Calu3 (cell line): ENCODE results near the gene LOXHD1. TPM values are rescaled to one million over a fixed set of nuclear protein-coding genes. Genes with fewer than 3 reads are reported as not detected.

Source experiments
- BruUV-seq: library from RNA; stranded (reverse); fragments of 400-500 nt; replicated peaks from 2 replicates; lab custom pipeline; 2021; lab: Mats Ljungman, UMichigan
- CTCF ChIA-PET: fragments of 300-600 bp; sonication (Branson Sonifier 250); formaldehyde crosslinking; loops from one replicate; lab custom pipeline; 2022; ENCODE audit warnings: antibody characterized with exemption; lab: Charles Lee
- DNase-seq: peaks from one replicate; pipeline ENCODE4 v3.0.0; 2022
- H3K27ac Mint-ChIP-seq: one replicate; pipeline ENCODE4 v1.8.0; 2022; ENCODE audit warnings: mixed read lengths; ENCODE audit not compliant: unreplicated experiment
- H3K27me3 Mint-ChIP-seq: one replicate; pipeline ENCODE4 v1.8.0; 2022; ENCODE audit warnings: mixed read lengths; ENCODE audit not compliant: unreplicated experiment
- H3K36me3 Mint-ChIP-seq: one replicate; pipeline ENCODE4 v1.8.0; 2022; ENCODE audit warnings: mild to moderate bottlenecking, moderate library complexity, mixed read lengths; ENCODE audit not compliant: insufficient read depth, unreplicated experiment
- H3K4me1 Mint-ChIP-seq: one replicate; pipeline ENCODE4 v1.8.0; 2022; ENCODE audit warnings: mild to moderate bottlenecking, low read depth, mixed read lengths; ENCODE audit not compliant: unreplicated experiment
- H3K4me3 Mint-ChIP-seq: one replicate; pipeline ENCODE4 v1.8.0; 2022; ENCODE audit warnings: mild to moderate bottlenecking, low read depth, moderate library complexity, mixed read lengths; ENCODE audit not compliant: unreplicated experiment
- H3K9me3 Mint-ChIP-seq: one replicate; pipeline ENCODE4 v1.8.0; 2022; ENCODE audit warnings: low read depth, mixed read lengths; ENCODE audit not compliant: unreplicated experiment
- intact Hi-C: fragments of 100-400 bp; cut with micrococcal nuclease; formaldehyde crosslinking; loops from one replicate; pipeline ENCODE4 v1.10.0; 2022; ENCODE audit not compliant: unreplicated experiment
- total RNA-seq: library from RNA; stranded (reverse); gene quantifications from 2 replicates; pipeline ENCODE4 v1.2.3, GENCODE V29; 2022
- TF ChIP-seq, protein P1 (sequence below): fragments of 200-600 bp; IDR thresholded peaks from one replicate; pipeline ENCODE4 v1.8.0; 2022; ENCODE audit warnings: antibody characterized with exemption; ENCODE audit not compliant: unreplicated experiment

LOXHD1 gene
- total RNA-seq, 1 experiment from 2014 or later: not detected

GRCh38 chr18:46531482-46531881 lies 125.5 kb downstream of the LOXHD1 start:
- intact Hi-C loops: no loop called here
- Mint-ChIP-seq H3K27ac (no peak overlapping the region), H3K9me3 (no peaks in the 10 kb centered on the region), H3K4me3 (no peak overlapping the region), H3K36me3 (no peaks in the 10 kb centered on the region), H3K27me3 (peaks cover 28% of the 10 kb centered on the region), H3K4me1 (peaks cover 6% of the 10 kb centered on the region)
- no TSS peak for BruUV-seq
- TF ChIP-seq, protein P1, sequence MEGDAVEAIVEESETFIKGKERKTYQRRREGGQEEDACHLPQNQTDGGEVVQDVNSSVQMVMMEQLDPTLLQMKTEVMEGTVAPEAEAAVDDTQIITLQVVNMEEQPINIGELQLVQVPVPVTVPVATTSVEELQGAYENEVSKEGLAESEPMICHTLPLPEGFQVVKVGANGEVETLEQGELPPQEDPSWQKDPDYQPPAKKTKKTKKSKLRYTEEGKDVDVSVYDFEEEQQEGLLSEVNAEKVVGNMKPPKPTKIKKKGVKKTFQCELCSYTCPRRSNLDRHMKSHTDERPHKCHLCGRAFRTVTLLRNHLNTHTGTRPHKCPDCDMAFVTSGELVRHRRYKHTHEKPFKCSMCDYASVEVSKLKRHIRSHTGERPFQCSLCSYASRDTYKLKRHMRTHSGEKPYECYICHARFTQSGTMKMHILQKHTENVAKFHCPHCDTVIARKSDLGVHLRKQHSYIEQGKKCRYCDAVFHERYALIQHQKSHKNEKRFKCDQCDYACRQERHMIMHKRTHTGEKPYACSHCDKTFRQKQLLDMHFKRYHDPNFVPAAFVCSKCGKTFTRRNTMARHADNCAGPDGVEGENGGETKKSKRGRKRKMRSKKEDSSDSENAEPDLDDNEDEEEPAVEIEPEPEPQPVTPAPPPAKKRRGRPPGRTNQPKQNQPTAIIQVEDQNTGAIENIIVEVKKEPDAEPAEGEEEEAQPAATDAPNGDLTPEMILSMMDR: no peak
- DNase-seq: no peak
- CTCF ChIA-PET: interaction anchor here (0.7 kb wide), 1 partner anchor 35 kb away, joined by 7 read pairs; no protein-coding TSS in a partner anchor

DNA sequence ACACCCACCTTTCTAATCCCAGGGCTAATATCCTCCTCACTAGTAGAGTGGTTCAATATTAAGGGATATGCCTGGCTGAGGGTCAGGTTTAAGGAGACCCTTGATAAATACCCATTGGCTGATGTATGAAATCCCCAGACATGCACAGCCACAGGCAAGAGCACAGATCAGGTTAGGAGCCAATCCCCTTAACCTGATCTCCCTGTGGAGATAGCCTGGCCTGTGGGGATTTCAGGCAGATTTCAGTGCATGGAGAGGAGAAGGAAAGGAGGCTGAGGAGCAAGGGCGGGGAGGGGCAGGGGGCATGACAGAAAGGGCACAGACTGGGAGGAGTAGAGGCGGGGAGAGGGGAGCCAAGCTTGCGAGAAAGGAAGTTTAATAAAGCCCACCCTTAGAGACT lies 129.0 kb downstream of the LOXHD1 start:
- Mint-ChIP-seq H3K4me3 (no peak overlapping the region), H3K4me1 (no peaks in the 10 kb centered on the region), H3K36me3 (no peaks in the 10 kb centered on the region), H3K27me3 (peaks cover 59% of the 10 kb centered on the region), H3K9me3 (no peaks in the 10 kb centered on the region), H3K27ac (no peak overlapping the region)
- BruUV-seq: no TSS peak
- TF ChIP-seq, protein P1: no peak
- no peak for DNase-seq
- intact Hi-C loops: no loop called here
- CTCF ChIA-PET: no interaction called here

DNA sequence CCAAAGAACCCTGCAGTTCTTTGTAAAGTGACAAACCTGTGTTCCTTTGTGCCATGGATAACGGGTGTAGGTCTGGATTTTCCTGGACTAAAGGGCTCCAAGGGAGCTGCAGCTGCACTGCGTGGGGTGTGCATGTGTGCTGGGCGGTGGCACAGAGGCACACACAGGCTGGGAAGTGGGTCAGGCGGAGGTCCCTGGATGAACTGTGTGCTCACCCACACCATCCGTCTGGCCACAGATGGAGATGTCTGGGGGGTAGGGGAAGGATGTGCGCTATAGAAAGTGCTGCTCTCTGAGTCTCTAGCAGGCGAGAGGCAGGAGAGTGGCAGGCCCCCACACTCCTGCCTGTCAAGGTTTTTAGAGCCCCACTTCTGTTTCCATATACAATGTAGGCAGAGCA lies 137.2 kb downstream of the LOXHD1 start:
- TF ChIP-seq, protein P1: no peak
- CTCF ChIA-PET: no interaction called here
- Mint-ChIP-seq H3K36me3 (no peaks in the 10 kb centered on the region), H3K9me3 (no peaks in the 10 kb centered on the region), H3K27me3 (peaks cover 97% of the 10 kb centered on the region), H3K4me1 (no peaks in the 10 kb centered on the region), H3K27ac (no peak overlapping the region), H3K4me3 (no peak overlapping the region)
- intact Hi-C loops: no loop called here
- no TSS peak for BruUV-seq
- DNase-seq: no peak

GRCh38 chr18:46518438-46518837 lies 138.6 kb downstream of the LOXHD1 start:
- no peak overlapping the region for H3K4me3 Mint-ChIP-seq
- H3K36me3 Mint-ChIP-seq: no peaks in the 10 kb centered on the region
- TF ChIP-seq, protein P1: no peak
- H3K9me3 Mint-ChIP-seq: no peaks in the 10 kb centered on the region
- CTCF ChIA-PET: interaction anchor here (0.7 to 1.3 kb wide), 3 partner anchors 80 to 363 kb away, joined by 3 to 7 read pairs (median 3); no protein-coding TSS in a partner anchor
- H3K4me1 Mint-ChIP-seq: no peaks in the 10 kb centered on the region
- H3K27ac Mint-ChIP-seq: no peak overlapping the region
- intact Hi-C loops: no loop called here
- BruUV-seq: no TSS peak
- peak; percentile 17 for DNase-seq
- peaks cover 100% of the 10 kb centered on the region for H3K27me3 Mint-ChIP-seq
